Measurements from ENCODE around the gene NXF1. TPM values are rescaled to one million over a fixed set of nuclear protein-coding genes. Genes with fewer than 3 reads are reported as not detected.
A peak's percentile ranks its signal among the peaks of the same experiment; 100 is the strongest.

The NXF1 gene
- total and polyA plus RNA-seq, 2 of the 13 experiments (the other 11 are each of a cell fraction or from before 2014, with no cell fraction given), result 30.4 to 30.9 TPM

DNA sequence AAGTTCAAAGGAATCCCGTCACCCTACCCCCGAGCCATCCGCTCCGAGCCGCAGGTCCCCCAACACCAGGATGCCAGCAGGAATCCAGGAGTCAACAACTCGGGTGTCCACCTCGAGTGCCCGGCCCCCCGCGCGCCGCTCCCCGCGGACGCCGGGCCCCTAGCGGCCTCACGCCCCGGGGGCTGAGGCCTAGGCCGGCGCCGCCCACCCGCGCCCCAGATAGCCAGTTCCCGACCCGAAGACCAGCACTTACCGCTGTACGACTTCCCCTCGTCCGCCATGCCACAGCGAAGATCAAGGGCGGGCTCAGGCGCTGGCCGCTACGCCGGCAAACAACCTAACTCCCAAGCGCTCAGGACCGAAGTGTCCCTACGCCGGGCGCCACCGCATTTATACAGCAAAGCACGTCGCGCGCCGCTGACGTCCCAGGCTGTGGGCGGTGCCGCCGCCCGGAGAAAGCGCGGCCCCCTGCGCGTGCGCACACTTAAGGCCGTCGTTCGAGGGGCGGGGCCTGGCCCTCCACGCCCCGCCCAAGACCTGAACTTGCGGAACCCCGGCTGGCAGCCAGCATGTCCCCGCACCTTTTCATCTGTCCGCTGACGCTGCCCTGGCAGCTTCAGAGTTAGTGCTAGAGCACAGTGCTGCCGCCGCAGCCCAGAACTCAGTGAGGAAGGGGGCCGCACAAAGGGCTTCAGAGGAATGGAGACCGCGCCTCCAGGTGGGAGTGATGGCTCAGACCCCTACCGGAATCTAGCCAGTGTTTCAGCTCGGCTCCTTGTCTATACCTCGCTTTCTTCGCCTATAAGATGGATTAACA, at the start of gene NXF1 (continued):
- TF ChIP-seq NR2F1 (CRISPR knock-in tag; IDR thresholded peaks at IDR 0.05) (no peak), ZNF552 (CRISPR knock-in tag; IDR thresholded peaks at IDR 0.05; ENCODE audit: borderline replicate concordance) (peak; percentile 80), ZNF841 (CRISPR knock-in tag; IDR thresholded peaks at IDR 0.05; ENCODE audit: borderline replicate concordance) (no peak), MTA1 (CRISPR knock-in tag; IDR thresholded peaks at IDR 0.05; ENCODE audit: borderline replicate concordance) (peak; percentile 86), ZMYM4 (CRISPR knock-in tag; IDR thresholded peaks at IDR 0.05) (peak; percentile 96), PHF8 (CRISPR knock-in tag; IDR thresholded peaks at IDR 0.05) (peak; percentile 98), ARHGAP35 (CRISPR knock-in tag; IDR thresholded peaks at IDR 0.05; ENCODE audit: borderline replicate concordance) (peak; percentile 78; the same call in 1 of the 2 replicates), ZNF550 (CRISPR knock-in tag; IDR thresholded peaks at IDR 0.05; ENCODE audit: borderline replicate concordance) (no peak), ZNF549 (CRISPR knock-in tag; IDR thresholded peaks at IDR 0.05) (0 out of 2 replicates have a peak, but pooled peaks have one; percentile 26), XRCC5 (optimal IDR thresholded peaks at IDR 0.05; ENCODE audit: low read length) (peak; percentile 29), MZF1 (CRISPR knock-in tag; IDR thresholded peaks at IDR 0.05; ENCODE audit: borderline replicate concordance) (0 out of 2 replicates have a peak, but pooled peaks have one; percentile 71), NFKBIZ (CRISPR knock-in tag; IDR thresholded peaks at IDR 0.05) (no peak; the same call in 1 of the 2 replicates), HES4 (CRISPR knock-in tag; IDR thresholded peaks at IDR 0.05; ENCODE audit: borderline replicate concordance) (peak; percentile 95), STAG1 (CRISPR knock-in tag; IDR thresholded peaks at IDR 0.05) (no peak), ZBTB7B (CRISPR knock-in tag; IDR thresholded peaks at IDR 0.05) (peak; percentile 74; the same call in 1 of the 2 replicates), ZNF138 (CRISPR knock-in tag; IDR thresholded peaks at IDR 0.05; ENCODE audit: low read depth) (0 out of 2 replicates have a peak, but pooled peaks have one; percentile 26), ZNF343 (CRISPR knock-in tag; IDR thresholded peaks at IDR 0.05) (0 out of 2 replicates have a peak, but pooled peaks have one; percentile 57), NR1H2 (CRISPR knock-in tag; IDR thresholded peaks at IDR 0.05; ENCODE audit: borderline replicate concordance, low read depth) (0 out of 2 replicates have a peak, but pooled peaks have one; percentile 38), FOSL1 (CRISPR knock-in tag; IDR thresholded peaks at IDR 0.05; ENCODE audit: borderline replicate concordance) (no peak), SNAPC2 (CRISPR knock-in tag; IDR thresholded peaks at IDR 0.05) (no peak), CBFB (CRISPR knock-in tag; IDR thresholded peaks at IDR 0.05) (peak; percentile 87)
- TF ChIP-seq, protein P1, sequence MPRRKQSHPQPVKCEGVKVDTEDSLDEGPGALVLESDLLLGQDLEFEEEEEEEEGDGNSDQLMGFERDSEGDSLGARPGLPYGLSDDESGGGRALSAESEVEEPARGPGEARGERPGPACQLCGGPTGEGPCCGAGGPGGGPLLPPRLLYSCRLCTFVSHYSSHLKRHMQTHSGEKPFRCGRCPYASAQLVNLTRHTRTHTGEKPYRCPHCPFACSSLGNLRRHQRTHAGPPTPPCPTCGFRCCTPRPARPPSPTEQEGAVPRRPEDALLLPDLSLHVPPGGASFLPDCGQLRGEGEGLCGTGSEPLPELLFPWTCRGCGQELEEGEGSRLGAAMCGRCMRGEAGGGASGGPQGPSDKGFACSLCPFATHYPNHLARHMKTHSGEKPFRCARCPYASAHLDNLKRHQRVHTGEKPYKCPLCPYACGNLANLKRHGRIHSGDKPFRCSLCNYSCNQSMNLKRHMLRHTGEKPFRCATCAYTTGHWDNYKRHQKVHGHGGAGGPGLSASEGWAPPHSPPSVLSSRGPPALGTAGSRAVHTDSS (CRISPR knock-in tag; conservative IDR thresholded peaks at IDR 0.05), result no peak
- TF ChIP-seq, protein P2, sequence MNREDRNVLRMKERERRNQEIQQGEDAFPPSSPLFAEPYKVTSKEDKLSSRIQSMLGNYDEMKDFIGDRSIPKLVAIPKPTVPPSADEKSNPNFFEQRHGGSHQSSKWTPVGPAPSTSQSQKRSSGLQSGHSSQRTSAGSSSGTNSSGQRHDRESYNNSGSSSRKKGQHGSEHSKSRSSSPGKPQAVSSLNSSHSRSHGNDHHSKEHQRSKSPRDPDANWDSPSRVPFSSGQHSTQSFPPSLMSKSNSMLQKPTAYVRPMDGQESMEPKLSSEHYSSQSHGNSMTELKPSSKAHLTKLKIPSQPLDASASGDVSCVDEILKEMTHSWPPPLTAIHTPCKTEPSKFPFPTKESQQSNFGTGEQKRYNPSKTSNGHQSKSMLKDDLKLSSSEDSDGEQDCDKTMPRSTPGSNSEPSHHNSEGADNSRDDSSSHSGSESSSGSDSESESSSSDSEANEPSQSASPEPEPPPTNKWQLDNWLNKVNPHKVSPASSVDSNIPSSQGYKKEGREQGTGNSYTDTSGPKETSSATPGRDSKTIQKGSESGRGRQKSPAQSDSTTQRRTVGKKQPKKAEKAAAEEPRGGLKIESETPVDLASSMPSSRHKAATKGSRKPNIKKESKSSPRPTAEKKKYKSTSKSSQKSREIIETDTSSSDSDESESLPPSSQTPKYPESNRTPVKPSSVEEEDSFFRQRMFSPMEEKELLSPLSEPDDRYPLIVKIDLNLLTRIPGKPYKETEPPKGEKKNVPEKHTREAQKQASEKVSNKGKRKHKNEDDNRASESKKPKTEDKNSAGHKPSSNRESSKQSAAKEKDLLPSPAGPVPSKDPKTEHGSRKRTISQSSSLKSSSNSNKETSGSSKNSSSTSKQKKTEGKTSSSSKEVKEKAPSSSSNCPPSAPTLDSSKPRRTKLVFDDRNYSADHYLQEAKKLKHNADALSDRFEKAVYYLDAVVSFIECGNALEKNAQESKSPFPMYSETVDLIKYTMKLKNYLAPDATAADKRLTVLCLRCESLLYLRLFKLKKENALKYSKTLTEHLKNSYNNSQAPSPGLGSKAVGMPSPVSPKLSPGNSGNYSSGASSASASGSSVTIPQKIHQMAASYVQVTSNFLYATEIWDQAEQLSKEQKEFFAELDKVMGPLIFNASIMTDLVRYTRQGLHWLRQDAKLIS (CRISPR knock-in tag; IDR thresholded peaks at IDR 0.05), result peak; percentile 96
- TF ChIP-seq, protein P3, sequence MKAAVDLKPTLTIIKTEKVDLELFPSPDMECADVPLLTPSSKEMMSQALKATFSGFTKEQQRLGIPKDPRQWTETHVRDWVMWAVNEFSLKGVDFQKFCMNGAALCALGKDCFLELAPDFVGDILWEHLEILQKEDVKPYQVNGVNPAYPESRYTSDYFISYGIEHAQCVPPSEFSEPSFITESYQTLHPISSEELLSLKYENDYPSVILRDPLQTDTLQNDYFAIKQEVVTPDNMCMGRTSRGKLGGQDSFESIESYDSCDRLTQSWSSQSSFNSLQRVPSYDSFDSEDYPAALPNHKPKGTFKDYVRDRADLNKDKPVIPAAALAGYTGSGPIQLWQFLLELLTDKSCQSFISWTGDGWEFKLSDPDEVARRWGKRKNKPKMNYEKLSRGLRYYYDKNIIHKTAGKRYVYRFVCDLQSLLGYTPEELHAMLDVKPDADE (CRISPR knock-in tag; IDR thresholded peaks at IDR 0.05), result no peak; the same call in 1 of the 2 replicates
